Astrocyte (in vitro differentiated cells and primary cell): ENCODE results near the gene IGDCC3. TPM values are rescaled to one million over a fixed set of nuclear protein-coding genes. Genes with fewer than 3 reads are reported as not detected.
A peak's percentile ranks its signal among the peaks of the same experiment; 100 is the strongest.

Source experiments
- DNase-seq: peaks from one replicate; pipeline ENCODE4 v3.0.0-alpha.2; 2010; ENCODE audit warnings: low read depth
- FAIRE-seq: peaks from 2 replicates; lab custom pipeline; 2011; peaks lifted over from hg19 to GRCh38; lab: Jason Lieb, UNC
- H2AFZ ChIP-seq: 2 replicates; pipeline ENCODE4 v1.6.0; 2012; ENCODE audit warnings: low read depth, low read length, inconsistent platforms
- H3K27ac ChIP-seq: 2 replicates; pipeline ENCODE4 v1.5.1; 2011; ENCODE audit warnings: low read depth, low read length, inconsistent platforms
- H3K27me3 ChIP-seq: 2 replicates; pipeline ENCODE4 v1.6.0; 2011; ENCODE audit warnings: low read length, inconsistent platforms; ENCODE audit not compliant: insufficient read depth
- H3K36me3 ChIP-seq: 2 replicates; pipeline ENCODE4 v1.5.1; 2011; ENCODE audit warnings: low read length, inconsistent platforms; ENCODE audit not compliant: insufficient read depth
- H3K4me1 ChIP-seq: 2 replicates; pipeline ENCODE4 v1.5.1; 2011; ENCODE audit warnings: low read length, inconsistent platforms; ENCODE audit not compliant: insufficient read depth
- H3K4me2 ChIP-seq: 2 replicates; pipeline ENCODE4 v1.6.0; 2012; ENCODE audit warnings: low read length, inconsistent platforms
- H3K4me3 ChIP-seq: 2 replicates; pipeline ENCODE4 v1.5.1; 2011; ENCODE audit warnings: low read depth, mild to moderate bottlenecking, low read length, inconsistent platforms; ENCODE audit not compliant: insufficient read depth
- H3K79me2 ChIP-seq: 2 replicates; pipeline ENCODE4 v1.6.0; 2012; ENCODE audit warnings: mild to moderate bottlenecking, low read length, inconsistent platforms; ENCODE audit not compliant: insufficient read depth
- H3K9ac ChIP-seq: 2 replicates; pipeline ENCODE4 v1.6.0; 2012; ENCODE audit warnings: mild to moderate bottlenecking, low read length, inconsistent platforms
- H3K9me3 ChIP-seq: 2 replicates; pipeline ENCODE4 v1.5.1; 2012; ENCODE audit warnings: low read depth, mild to moderate bottlenecking, low read length, inconsistent platforms; ENCODE audit not compliant: insufficient read depth
- H4K20me1 ChIP-seq: 2 replicates; pipeline ENCODE4 v1.6.0; 2012; ENCODE audit warnings: low read length, inconsistent platforms; ENCODE audit not compliant: insufficient read depth
- H3K27ac Mint-ChIP-seq: one replicate; pipeline ENCODE4 v1.8.0; 2021; ENCODE audit warnings: mild to moderate bottlenecking, mixed read lengths; ENCODE audit not compliant: unreplicated experiment
- H3K27me3 Mint-ChIP-seq: one replicate; pipeline ENCODE4 v1.8.0; 2021; ENCODE audit warnings: low read depth, mixed read lengths; ENCODE audit not compliant: unreplicated experiment
- H3K36me3 Mint-ChIP-seq: one replicate; pipeline ENCODE4 v1.8.0; 2021; ENCODE audit warnings: low read depth, mixed read lengths; ENCODE audit not compliant: unreplicated experiment
- H3K4me1 Mint-ChIP-seq: one replicate; pipeline ENCODE4 v1.8.0; 2021; ENCODE audit warnings: low read depth, mixed read lengths; ENCODE audit not compliant: unreplicated experiment
- H3K4me3 Mint-ChIP-seq: one replicate; pipeline ENCODE4 v1.8.0; 2021; ENCODE audit warnings: mild to moderate bottlenecking, moderate library complexity, mixed read lengths; ENCODE audit not compliant: unreplicated experiment
- H3K9me3 Mint-ChIP-seq: one replicate; pipeline ENCODE4 v1.8.0; 2021; ENCODE audit warnings: mild to moderate bottlenecking, mixed read lengths; ENCODE audit not compliant: unreplicated experiment
- CTCF ChIP-seq: IDR thresholded peaks from 2 replicates; pipeline ENCODE4 v1.5.1; 2011; ENCODE audit warnings: low read depth, mild to moderate bottlenecking, inconsistent platforms, low read length, moderate library complexity; ENCODE audit not compliant: insufficient read depth
- EZH2 ChIP-seq: IDR thresholded peaks from 2 replicates; pipeline ENCODE4 v1.6.1; 2012; ENCODE audit warnings: mild to moderate bottlenecking, low read length, inconsistent platforms; ENCODE audit not compliant: insufficient read depth
- total RNA-seq: library from RNA; stranded (reverse); gene quantifications from 2 replicates; pipeline ENCODE4 v1.2.1, GENCODE V29; 2021

IGDCC3 gene
- total RNA-seq, 1 donor from 2014 or later, result 11.0 TPM

GRCh38 chr15:65416845-65417416, 39.1 kb upstream of the IGDCC3 start:
- Mint-ChIP-seq H3K36me3 (peaks cover 10% of the 10 kb centered on the region), H3K9me3 (no peaks in the 10 kb centered on the region), H3K4me1 (peaks cover 54% of the 10 kb centered on the region), H3K27ac (peak overlapping the region; percentile 93), H3K27me3 (no peaks in the 10 kb centered on the region), H3K4me3 (peak overlapping the region; percentile 35)
- Histone ChIP-seq H3K4me3 (peak overlapping the region; percentile 27), H4K20me1 (peaks cover 3% of the 10 kb centered on the region), H3K27ac (no peak overlapping the region), H3K9ac (peak overlapping the region; percentile 6), H3K9me3 (no peaks in the 10 kb centered on the region), H3K4me1 (peaks cover 55% of the 10 kb centered on the region), H3K79me2 (no peaks in the 10 kb centered on the region), H3K4me2 (peak overlapping the region; percentile 57), H3K27me3 (no peaks in the 10 kb centered on the region), H2AFZ (no peak overlapping the region), H3K36me3 (no peaks in the 10 kb centered on the region)
- DNase-seq (peak; percentile 37), FAIRE-seq (no peak)
- TF ChIP-seq CTCF (no peak), EZH2 (no peak)

GRCh38 chr15:65414841-65415621, 37.2 kb upstream of the IGDCC3 start:
- Mint-ChIP-seq H3K4me3 (peak overlapping the region; percentile 67), H3K9me3 (no peaks in the 10 kb centered on the region), H3K4me1 (peaks cover 59% of the 10 kb centered on the region), H3K27ac (peak overlapping the region; percentile 93), H3K36me3 (peaks cover 11% of the 10 kb centered on the region), H3K27me3 (no peaks in the 10 kb centered on the region)
- Histone ChIP-seq H2AFZ (peak overlapping the region; percentile 58), H3K79me2 (no peaks in the 10 kb centered on the region), H3K4me2 (peak overlapping the region; percentile 79), H3K4me1 (peaks cover 56% of the 10 kb centered on the region), H3K9ac (peak overlapping the region; percentile 71), H3K9me3 (no peaks in the 10 kb centered on the region), H4K20me1 (peaks cover 3% of the 10 kb centered on the region), H3K27ac (peak overlapping the region; percentile 52), H3K4me3 (peak overlapping the region; percentile 3), H3K27me3 (no peaks in the 10 kb centered on the region), H3K36me3 (no peaks in the 10 kb centered on the region)
- FAIRE-seq (no peak), DNase-seq (peak; percentile 57)
- TF ChIP-seq CTCF, result peak; percentile 3
- TF ChIP-seq EZH2, result no peak

GRCh38 chr15:65413760-65414144, 36.0 kb upstream of the IGDCC3 start:
- no peaks in the 10 kb centered on the region for H3K36me3 ChIP-seq
- H3K4me1 ChIP-seq, result peaks cover 67% of the 10 kb centered on the region
- TF ChIP-seq EZH2, result no peak
- no peak for TF ChIP-seq CTCF
- Mint-ChIP-seq H3K36me3 (peaks cover 8% of the 10 kb centered on the region), H3K27ac (peak overlapping the region; percentile 5), H3K9me3 (no peaks in the 10 kb centered on the region), H3K4me3 (no peak overlapping the region), H3K4me1 (peaks cover 65% of the 10 kb centered on the region), H3K27me3 (no peaks in the 10 kb centered on the region)
- no peak overlapping the region for H3K27ac ChIP-seq
- no peaks in the 10 kb centered on the region for H3K9me3 ChIP-seq
- no peak overlapping the region for H3K4me3 ChIP-seq
- peaks cover 3% of the 10 kb centered on the region for H4K20me1 ChIP-seq
- H3K79me2 ChIP-seq, result no peaks in the 10 kb centered on the region
- FAIRE-seq (no peak), DNase-seq (no peak)
- no peak overlapping the region for H2AFZ ChIP-seq
- H3K4me2 ChIP-seq, result no peak overlapping the region
- H3K9ac ChIP-seq, result no peak overlapping the region
- no peaks in the 10 kb centered on the region for H3K27me3 ChIP-seq
